ENCODE measurements around the gene TSSC4.

DNA sequence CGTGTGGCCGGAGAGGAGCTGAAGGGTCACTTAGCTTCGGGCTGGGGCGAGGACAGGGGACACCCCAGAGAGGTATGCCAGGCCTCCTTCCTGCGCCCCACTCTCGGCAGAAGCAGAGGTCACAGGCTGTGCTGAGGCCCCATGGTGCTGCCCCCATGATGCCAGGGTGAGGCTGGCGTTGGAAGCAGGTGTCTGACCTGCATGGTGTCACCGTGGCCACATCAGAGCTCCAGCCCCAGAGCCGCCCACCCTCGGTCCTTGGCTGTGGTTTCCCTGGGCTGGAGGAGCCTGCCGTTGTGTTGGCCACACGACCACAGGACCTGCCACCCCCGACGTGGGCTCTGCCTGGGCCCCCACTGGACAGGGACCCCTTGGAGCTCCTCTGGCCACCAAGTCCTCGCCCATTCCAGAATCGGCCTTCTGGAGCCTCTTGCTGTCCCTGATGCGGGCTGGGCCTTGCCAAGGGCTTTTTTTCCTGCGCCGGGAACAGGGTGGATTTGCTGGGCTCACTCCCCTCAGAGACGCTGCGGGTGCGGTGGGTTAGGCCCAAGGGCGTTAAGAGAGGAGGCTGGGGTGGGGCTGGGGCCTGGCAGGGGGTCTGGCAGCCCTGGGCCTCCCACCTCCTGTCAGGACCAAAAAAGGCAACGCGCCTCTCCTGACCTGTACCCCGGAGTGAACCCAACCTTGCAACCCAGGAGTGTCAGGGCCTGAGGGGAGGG is 8.2 kb upstream of the TSSC4 start:
- TF ChIP-seq POLR2A (IDR thresholded peaks at IDR 0.05): no peak
- no peak for TF ChIP-seq EP300 (IDR thresholded peaks at IDR 0.05)
- TF ChIP-seq, protein P1, sequence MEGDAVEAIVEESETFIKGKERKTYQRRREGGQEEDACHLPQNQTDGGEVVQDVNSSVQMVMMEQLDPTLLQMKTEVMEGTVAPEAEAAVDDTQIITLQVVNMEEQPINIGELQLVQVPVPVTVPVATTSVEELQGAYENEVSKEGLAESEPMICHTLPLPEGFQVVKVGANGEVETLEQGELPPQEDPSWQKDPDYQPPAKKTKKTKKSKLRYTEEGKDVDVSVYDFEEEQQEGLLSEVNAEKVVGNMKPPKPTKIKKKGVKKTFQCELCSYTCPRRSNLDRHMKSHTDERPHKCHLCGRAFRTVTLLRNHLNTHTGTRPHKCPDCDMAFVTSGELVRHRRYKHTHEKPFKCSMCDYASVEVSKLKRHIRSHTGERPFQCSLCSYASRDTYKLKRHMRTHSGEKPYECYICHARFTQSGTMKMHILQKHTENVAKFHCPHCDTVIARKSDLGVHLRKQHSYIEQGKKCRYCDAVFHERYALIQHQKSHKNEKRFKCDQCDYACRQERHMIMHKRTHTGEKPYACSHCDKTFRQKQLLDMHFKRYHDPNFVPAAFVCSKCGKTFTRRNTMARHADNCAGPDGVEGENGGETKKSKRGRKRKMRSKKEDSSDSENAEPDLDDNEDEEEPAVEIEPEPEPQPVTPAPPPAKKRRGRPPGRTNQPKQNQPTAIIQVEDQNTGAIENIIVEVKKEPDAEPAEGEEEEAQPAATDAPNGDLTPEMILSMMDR (IDR thresholded peaks at IDR 0.05): no peak

Measured in gastroesophageal sphincter (tissue), 3 donors.